ENCODE measurements around the gene ABCA2.
A peak's percentile ranks its signal among the peaks of the same experiment; 100 is the strongest.

The ABCA2 gene

GRCh38 chr9:137071282-137071681 is 43.2 kb upstream of the ABCA2 start:
- DNase-seq (ENCODE audit: low read depth): no peak
- H3K4me3 ChIP-seq (ENCODE audit: low read length): no peak overlapping the region
- TF ChIP-seq CTCF (conservative IDR thresholded peaks at IDR 0.05; ENCODE audit: low read depth, low read length): no peak

- DNase-seq (ENCODE audit: low read depth): no peak
- TF ChIP-seq CTCF (conservative IDR thresholded peaks at IDR 0.05; ENCODE audit: low read depth, low read length): no peak
- peak overlapping the region; percentile 40 for H3K4me3 ChIP-seq (ENCODE audit: low read length)
Observed at GRCh38 chr9:137070906-137071275, 42.9 kb upstream of the ABCA2 start.

- no peak for TF ChIP-seq CTCF (conservative IDR thresholded peaks at IDR 0.05; ENCODE audit: low read depth, low read length)
- DNase-seq (ENCODE audit: low read depth): peak; percentile 59
- peak within 1 kb of the TSS; percentile 40 for H3K4me3 ChIP-seq (ENCODE audit: low read length)
Observed at GRCh38 chr9:137070201-137070905, 42.3 kb upstream of the ABCA2 start, which contains the start of gene SAPCD2. Gene SAPCD2 (minus strand): TSS chr9:137070557. CDS start chr9:137070460, 97 bp downstream.

GRCh38 chr9:137069508-137070091 is 41.6 kb upstream of the ABCA2 start:
- DNase-seq (ENCODE audit: low read depth): no peak
- peak overlapping the region; percentile 37 for H3K4me3 ChIP-seq (ENCODE audit: low read length)
- TF ChIP-seq CTCF (conservative IDR thresholded peaks at IDR 0.05; ENCODE audit: low read depth, low read length): no peak

GRCh38 chr9:137068539-137069507 is 40.8 kb upstream of the ABCA2 start:
- peak overlapping the region; percentile 37 for H3K4me3 ChIP-seq (ENCODE audit: low read length)
- no peak for DNase-seq (ENCODE audit: low read depth)
- TF ChIP-seq CTCF (conservative IDR thresholded peaks at IDR 0.05; ENCODE audit: low read depth, low read length): no peak

GRCh38 chr9:137067860-137068538 is 40.0 kb upstream of the ABCA2 start:
- peak; percentile 91 for TF ChIP-seq CTCF (conservative IDR thresholded peaks at IDR 0.05; ENCODE audit: low read depth, low read length)
- DNase-seq (ENCODE audit: low read depth): no peak
- H3K4me3 ChIP-seq (ENCODE audit: low read length): no peak overlapping the region
